T-helper 17 cell (primary cell): ENCODE measurements around the gene PDE3A. TPM values are rescaled to one million over a fixed set of nuclear protein-coding genes. Genes with fewer than 3 reads are reported as not detected.

Source experiments
- ATAC-seq: fragments of 150-1000 bp; cut with Tn5 transposase; 2 replicates; pipeline ENCODE4 v1.10.0; 2021; ENCODE audit warnings: mild to moderate bottlenecking, moderate library complexity
- DNase-seq, 3 donors: peaks; one replicate each; pipeline versions ENCODE4 v3.0.0 to v3.0.0-alpha.2; 2020 to 2021
- H3K9me3 ChIP-seq: one replicate; pipeline ENCODE4 v1.7.0; 2013; ENCODE audit warnings: low read length, mild to moderate bottlenecking; ENCODE audit not compliant: control insufficient read depth, poor library complexity, severe bottlenecking
- H3K27ac Mint-ChIP-seq: one replicate; pipeline ENCODE4 v1.8.0; 2022; ENCODE audit warnings: mild to moderate bottlenecking, moderate library complexity, mixed read lengths
- H3K27me3 Mint-ChIP-seq: one replicate; pipeline ENCODE4 v1.8.0; 2022; ENCODE audit warnings: mixed read lengths
- H3K36me3 Mint-ChIP-seq: one replicate; pipeline ENCODE4 v1.8.0; 2022; ENCODE audit warnings: low read depth, mixed read lengths
- H3K4me1 Mint-ChIP-seq: one replicate; pipeline ENCODE4 v1.8.0; 2022; ENCODE audit warnings: mild to moderate bottlenecking, mixed read lengths
- H3K4me3 Mint-ChIP-seq: one replicate; pipeline ENCODE4 v1.8.0; 2022; ENCODE audit warnings: mild to moderate bottlenecking, moderate library complexity, mixed read lengths
- total RNA-seq, 4 donors: library from RNA in 2 of 4; stranded (reverse) in 2 of 4; gene quantifications; one replicate each; pipeline ENCODE4 v1.2.3 and lab custom pipeline; 2022 to 2026

Gene PDE3A
- total RNA-seq, 2 donors from 2014 or later: 0.07 to 2.8 TPM

DNA sequence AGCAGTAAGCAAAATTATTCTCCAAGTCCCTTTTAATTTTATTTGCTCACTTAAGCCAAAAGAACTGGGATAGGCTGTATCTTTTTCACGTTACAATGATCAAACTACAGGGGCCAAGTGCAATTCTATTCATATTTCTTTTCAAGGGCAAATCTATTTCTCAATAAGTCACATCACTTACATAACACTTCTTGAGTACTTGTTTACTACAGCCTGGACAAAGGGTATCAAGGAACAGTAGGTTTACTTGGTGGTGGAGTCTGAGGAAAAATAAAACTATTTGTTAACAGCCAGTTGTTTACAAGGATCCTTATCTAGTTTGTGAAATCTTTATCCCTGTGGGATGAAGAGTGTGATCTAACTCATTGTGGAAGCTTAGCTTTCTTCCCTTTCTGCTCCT lies 72.1 kb downstream of the PDE3A start:
- no peak overlapping the region for H3K4me3 Mint-ChIP-seq
- ATAC-seq (no peak), DNase-seq (no peak)
- H3K27me3 Mint-ChIP-seq: peaks cover 6% of the 10 kb centered on the region
- no peak overlapping the region for H3K27ac Mint-ChIP-seq
- no peaks in the 10 kb centered on the region for H3K9me3 ChIP-seq
- no peaks in the 10 kb centered on the region for H3K4me1 Mint-ChIP-seq
- no peaks in the 10 kb centered on the region for H3K36me3 Mint-ChIP-seq

DNA sequence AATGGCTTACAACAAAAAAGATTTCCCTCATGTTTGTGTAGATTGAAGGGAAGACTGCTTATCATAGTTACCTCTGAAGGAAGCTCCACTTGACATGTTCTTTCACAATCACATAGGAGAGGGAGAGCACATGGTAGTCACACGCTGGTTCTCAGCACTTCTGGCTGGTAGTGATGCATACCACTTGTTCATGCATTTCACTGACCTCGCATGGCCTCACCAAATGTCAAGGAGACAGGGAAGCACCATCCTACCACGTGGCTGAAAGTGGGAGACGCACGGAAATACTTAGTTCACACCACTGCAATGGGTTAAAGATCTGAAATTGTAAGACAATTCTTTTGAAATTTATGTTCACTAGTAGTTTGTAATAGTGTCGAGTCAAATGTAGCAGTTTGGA lies 74.0 kb downstream of the PDE3A start:
- ATAC-seq (no peak), DNase-seq (no peak)
- no peaks in the 10 kb centered on the region for H3K27me3 Mint-ChIP-seq
- no peak overlapping the region for H3K4me3 Mint-ChIP-seq
- H3K4me1 Mint-ChIP-seq: no peaks in the 10 kb centered on the region
- no peaks in the 10 kb centered on the region for H3K9me3 ChIP-seq
- H3K36me3 Mint-ChIP-seq: no peaks in the 10 kb centered on the region
- H3K27ac Mint-ChIP-seq: no peak overlapping the region

DNA sequence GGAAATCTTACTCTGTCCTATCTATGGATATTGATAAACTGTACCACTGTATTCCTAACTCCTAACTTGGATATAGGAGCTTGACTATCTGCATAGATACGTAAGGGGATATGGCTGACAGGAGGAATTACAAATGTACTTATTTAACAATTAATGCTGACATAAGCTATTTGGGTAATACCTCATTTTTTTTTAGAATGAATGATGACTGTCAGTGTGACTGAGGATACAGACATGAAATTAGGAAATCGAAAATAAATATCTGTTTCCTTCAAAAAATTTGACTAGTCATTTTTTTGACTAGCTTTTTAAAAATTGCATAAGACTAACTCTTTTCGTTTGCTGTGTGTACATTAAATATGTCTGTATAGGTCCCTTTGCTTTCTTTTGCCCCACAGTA lies 74.9 kb downstream of the PDE3A start:
- no peaks in the 10 kb centered on the region for H3K9me3 ChIP-seq
- no peak for DNase-seq
- H3K4me1 Mint-ChIP-seq: no peaks in the 10 kb centered on the region
- H3K27ac Mint-ChIP-seq: no peak overlapping the region
- H3K27me3 Mint-ChIP-seq: no peaks in the 10 kb centered on the region
- no peak for ATAC-seq
- no peak overlapping the region for H3K4me3 Mint-ChIP-seq
- no peaks in the 10 kb centered on the region for H3K36me3 Mint-ChIP-seq

DNA sequence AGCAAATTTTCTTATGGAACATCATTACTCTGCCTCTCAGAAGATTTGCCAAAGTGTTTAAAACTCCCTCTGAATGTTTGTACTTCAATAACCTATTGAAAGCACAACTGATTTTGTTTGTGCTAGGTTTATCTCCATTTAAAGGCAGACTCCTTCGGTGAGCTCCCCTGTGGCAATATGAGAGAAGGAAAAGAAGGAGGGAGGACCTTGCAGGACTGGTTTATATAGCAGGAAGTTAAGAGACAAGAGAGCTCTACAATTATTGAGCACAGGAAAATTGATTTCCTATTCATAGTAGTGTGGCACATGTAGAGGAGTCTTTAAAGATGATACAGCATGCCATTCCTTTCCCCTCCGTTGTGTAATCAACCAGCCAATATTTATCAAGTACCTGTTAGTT lies 75.5 kb downstream of the PDE3A start:
- H3K4me1 Mint-ChIP-seq: no peaks in the 10 kb centered on the region
- H3K36me3 Mint-ChIP-seq: no peaks in the 10 kb centered on the region
- H3K9me3 ChIP-seq: no peaks in the 10 kb centered on the region
- no peak overlapping the region for H3K4me3 Mint-ChIP-seq
- no peak for ATAC-seq
- no peak overlapping the region for H3K27ac Mint-ChIP-seq
- DNase-seq: no peak
- no peaks in the 10 kb centered on the region for H3K27me3 Mint-ChIP-seq

DNA sequence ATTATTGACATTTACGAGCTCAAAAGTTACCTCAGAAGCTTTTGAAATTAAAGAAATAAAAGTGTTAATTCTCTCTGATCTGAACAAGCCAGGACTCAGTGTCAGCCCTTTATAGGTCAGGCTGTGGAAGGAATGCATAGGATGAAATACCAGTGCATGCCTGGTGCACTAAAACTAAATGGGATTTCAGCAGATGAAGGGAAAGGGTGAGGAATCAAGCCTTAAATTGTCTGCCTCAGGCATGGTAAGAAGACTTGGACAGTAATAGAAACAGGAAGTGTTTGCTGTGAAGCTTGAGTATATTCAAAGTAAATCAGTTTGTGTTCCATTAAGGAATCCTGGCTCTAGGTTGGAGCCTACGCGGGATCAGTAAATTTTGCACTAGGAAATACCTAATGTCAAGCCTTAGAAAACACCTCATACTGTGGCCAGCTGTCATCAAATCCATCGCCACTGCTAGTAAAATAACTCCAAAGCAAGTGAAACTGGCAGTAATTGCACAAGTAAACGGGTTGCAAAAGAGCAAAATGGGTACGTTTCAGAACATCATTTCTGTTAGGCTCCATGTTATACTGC lies 76.3 kb downstream of the PDE3A start:
- Mint-ChIP-seq H3K36me3 (no peaks in the 10 kb centered on the region), H3K27me3 (no peaks in the 10 kb centered on the region), H3K4me1 (no peaks in the 10 kb centered on the region), H3K27ac (no peak overlapping the region), H3K4me3 (no peak overlapping the region)
- ATAC-seq: no peak
- H3K9me3 ChIP-seq: no peaks in the 10 kb centered on the region
- DNase-seq: no peak

DNA sequence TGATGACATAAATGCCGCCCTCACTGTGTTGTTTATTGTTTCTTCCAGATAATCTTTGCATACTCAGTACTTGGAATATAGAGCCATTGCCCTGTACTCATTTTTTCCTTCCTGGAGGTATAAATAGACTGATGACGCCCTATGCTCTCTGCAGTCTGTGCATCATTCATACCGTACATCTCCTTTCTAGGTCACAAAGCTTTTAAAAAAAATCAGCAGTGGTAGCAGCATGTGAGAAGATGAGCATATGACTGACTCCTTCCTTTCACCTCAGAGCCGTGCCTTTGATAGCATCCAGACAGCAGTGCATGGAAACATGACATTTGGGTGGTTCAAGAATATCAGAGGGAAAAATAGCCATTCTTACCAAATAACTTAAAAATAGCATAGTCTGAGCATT lies 77.3 kb downstream of the PDE3A start:
- no peak overlapping the region for H3K4me3 Mint-ChIP-seq
- H3K9me3 ChIP-seq: no peaks in the 10 kb centered on the region
- no peak overlapping the region for H3K27ac Mint-ChIP-seq
- no peaks in the 10 kb centered on the region for H3K36me3 Mint-ChIP-seq
- no peaks in the 10 kb centered on the region for H3K4me1 Mint-ChIP-seq
- H3K27me3 Mint-ChIP-seq: no peaks in the 10 kb centered on the region
- no peak for DNase-seq
- ATAC-seq: no peak

DNA sequence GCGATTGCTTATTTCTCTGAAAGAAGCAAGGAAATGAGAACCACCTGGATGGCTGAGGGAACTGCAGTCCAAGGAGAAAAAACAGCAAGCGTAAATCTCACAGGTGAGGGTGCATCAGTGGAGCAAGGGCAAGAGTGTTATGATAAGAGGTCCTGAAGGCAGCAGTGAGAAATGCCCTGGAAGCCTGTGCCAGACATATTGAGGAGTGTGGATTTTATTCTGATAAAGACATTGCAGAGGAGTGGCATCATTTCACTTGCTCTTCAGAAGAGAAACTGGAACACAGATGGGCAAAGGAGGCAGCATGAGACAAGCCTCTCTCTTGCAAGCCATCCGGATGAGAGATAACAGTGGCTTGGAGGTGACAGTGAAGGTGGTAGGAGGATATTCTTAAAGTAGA lies 78.5 kb downstream of the PDE3A start:
- H3K9me3 ChIP-seq: no peaks in the 10 kb centered on the region
- DNase-seq: no peak
- Mint-ChIP-seq H3K4me1 (no peaks in the 10 kb centered on the region), H3K27ac (no peak overlapping the region), H3K36me3 (no peaks in the 10 kb centered on the region), H3K4me3 (no peak overlapping the region), H3K27me3 (no peaks in the 10 kb centered on the region)
- ATAC-seq: no peak

DNA sequence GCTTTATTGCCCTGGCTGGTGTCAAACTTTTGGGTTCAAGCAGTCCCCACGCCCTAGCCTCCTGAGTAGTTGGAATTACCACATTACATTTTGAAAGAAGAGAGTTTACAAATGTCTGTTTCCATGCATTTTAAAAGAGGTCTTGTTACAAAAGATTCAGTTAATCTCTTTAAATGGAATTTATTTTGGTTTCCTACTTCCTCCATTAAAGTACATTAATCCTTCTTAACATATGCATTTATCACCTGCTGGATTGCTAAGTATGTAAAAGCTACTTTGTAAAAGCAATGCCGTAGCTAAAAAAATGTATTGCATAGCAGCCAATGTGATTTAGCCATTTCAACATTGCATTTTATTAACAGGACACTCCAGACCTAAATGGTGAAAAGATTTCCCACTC lies 80.4 kb downstream of the PDE3A start:
- no peak overlapping the region for H3K27ac Mint-ChIP-seq
- no peaks in the 10 kb centered on the region for H3K36me3 Mint-ChIP-seq
- DNase-seq: no peak
- no peaks in the 10 kb centered on the region for H3K4me1 Mint-ChIP-seq
- no peaks in the 10 kb centered on the region for H3K27me3 Mint-ChIP-seq
- H3K9me3 ChIP-seq: no peaks in the 10 kb centered on the region
- ATAC-seq: no peak
- no peak overlapping the region for H3K4me3 Mint-ChIP-seq

DNA sequence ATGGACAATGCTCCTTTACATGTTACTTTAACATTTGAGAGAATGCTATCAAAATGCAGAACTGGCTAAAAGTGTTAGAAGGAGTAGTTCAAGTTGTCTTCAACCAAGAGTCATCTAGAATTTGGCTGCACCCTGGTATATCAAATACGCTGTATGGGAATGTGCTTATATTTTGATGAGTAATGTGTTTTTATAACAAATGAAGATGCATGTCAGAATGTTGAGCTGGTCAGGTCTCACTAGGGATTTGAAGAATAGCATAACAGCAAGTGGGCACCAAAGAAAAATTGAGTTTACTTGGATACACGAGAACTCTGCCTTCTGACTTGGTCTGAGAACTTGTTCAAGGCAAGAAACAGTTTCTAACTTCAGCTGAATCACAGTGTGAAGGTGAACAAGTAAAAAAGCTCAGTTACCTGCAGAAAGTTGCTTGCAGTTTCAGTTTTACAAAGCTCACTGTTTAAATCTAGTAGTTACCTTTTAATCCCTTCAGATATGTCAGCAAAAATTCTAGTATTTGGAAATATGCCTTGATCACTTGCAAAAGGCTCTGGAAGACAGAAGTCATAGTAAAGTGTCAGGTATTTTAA lies 82.3 kb downstream of the PDE3A start:
- Mint-ChIP-seq H3K36me3 (no peaks in the 10 kb centered on the region), H3K4me1 (no peaks in the 10 kb centered on the region), H3K4me3 (no peak overlapping the region), H3K27me3 (peaks cover 5% of the 10 kb centered on the region), H3K27ac (no peak overlapping the region)
- ATAC-seq: no peak
- DNase-seq: no peak
- no peaks in the 10 kb centered on the region for H3K9me3 ChIP-seq

DNA sequence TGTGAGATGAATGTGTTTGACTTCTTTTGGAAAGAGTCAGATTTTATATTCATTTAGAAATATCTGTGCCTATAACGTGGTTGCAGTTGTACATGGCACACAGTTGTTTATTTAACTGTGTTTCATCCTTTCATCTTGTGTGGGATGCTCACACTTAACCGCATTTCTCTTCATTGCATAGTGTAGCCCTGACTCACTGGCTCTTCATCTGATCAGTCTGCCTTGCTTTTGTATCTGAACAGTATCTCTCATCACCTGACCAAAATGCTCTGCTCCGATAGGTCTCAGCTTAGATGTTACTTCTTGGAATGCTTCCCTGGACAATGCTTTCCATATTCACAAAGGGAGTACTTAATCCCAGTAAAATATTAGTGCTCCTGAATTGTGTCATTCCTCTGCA lies 83.4 kb downstream of the PDE3A start:
- Mint-ChIP-seq H3K4me1 (no peaks in the 10 kb centered on the region), H3K4me3 (no peak overlapping the region), H3K36me3 (no peaks in the 10 kb centered on the region), H3K27ac (no peak overlapping the region), H3K27me3 (peaks cover 5% of the 10 kb centered on the region)
- ATAC-seq (no peak), DNase-seq (no peak)
- no peaks in the 10 kb centered on the region for H3K9me3 ChIP-seq

DNA sequence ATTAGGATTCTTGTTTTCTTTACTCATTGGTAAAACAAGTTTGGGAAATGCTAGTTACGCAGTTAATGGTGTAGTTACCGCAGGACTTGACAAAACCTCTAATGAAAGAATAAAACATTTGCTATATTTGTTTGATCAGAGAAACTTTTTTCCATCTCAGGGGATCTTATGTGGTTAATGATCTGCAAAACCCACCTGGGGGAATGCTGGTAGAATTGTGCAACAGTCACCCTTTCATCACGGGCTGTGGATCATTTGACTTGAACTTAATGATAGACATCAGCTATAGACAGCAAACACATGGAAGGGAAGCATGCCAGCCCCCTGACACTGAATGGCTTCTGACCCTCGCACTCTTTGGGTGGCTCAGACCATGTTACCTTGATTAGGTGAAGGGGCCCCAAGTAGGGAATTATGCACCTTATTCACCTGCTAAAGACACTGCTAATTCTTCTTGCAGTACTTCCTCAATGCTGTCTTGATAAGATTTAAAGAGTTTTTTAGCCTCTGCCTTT lies 84.2 kb downstream of the PDE3A start:
- no peak for ATAC-seq
- Mint-ChIP-seq H3K27me3 (peaks cover 5% of the 10 kb centered on the region), H3K27ac (no peak overlapping the region), H3K36me3 (no peaks in the 10 kb centered on the region), H3K4me3 (no peak overlapping the region), H3K4me1 (no peaks in the 10 kb centered on the region)
- H3K9me3 ChIP-seq: no peaks in the 10 kb centered on the region
- DNase-seq: no peak

DNA sequence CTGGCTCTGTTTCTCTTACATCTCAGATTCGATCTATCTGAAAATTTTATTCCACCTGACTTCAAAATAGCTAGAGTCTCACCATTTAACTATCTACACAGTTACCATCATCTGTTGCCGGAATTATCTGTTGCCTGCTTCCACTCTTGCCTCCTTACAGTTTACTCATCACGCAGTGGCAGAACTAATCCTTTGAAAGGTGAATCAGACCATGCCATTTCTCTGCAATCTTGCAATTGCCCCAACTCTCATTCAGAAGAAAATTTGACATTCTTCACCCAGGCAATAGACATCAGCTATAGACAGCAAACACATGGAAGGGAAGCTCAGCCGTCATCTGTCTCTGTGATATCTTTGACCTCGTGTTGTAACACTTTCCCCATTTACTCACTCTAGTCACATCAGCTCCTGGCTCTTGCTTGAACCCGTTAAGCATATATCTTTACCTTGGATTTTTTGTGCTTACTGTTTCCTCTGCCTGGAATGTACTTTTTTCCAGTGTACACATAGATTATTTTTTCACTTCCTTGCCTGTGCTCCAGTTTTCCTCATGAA lies 85.5 kb downstream of the PDE3A start:
- no peak overlapping the region for H3K27ac Mint-ChIP-seq
- H3K4me3 Mint-ChIP-seq: no peak overlapping the region
- no peak for DNase-seq
- no peak for ATAC-seq
- H3K4me1 Mint-ChIP-seq: no peaks in the 10 kb centered on the region
- H3K36me3 Mint-ChIP-seq: no peaks in the 10 kb centered on the region
- no peaks in the 10 kb centered on the region for H3K9me3 ChIP-seq
- H3K27me3 Mint-ChIP-seq: peaks cover 5% of the 10 kb centered on the region

DNA sequence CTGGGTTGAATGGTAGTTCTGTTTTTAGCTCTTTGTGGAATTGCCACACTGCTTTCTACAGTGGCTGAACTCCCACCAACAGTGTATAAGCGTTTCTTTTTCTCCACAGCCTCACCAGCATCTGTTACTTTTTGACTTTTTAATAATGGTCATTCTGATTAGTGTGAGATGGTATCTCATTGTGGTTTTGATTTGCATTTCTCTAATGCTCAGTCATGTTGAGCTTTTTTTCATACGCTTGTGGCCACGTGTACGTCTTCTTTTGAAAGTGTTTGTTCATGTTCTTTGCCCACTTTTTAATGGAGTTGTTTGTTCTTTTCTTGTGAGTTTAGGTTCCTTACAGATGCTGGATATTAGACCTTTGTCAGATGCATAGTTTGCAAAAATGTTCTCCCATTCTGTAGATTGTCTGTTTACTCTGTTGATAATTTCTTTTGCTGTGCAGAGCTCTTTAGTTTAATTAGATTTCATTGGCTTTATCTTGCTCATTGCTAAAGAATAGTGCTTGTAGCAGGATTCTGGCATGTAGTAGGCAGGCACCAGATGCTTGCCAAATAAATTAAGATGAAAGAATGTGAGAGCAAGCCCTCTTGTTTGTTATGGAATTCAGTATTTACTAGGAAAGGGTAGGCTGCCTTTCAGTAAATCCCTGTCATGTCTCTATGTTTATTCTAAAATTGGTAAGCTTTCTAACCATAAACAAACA lies 86.8 kb downstream of the PDE3A start:
- H3K9me3 ChIP-seq: no peaks in the 10 kb centered on the region
- peaks cover 5% of the 10 kb centered on the region for H3K27me3 Mint-ChIP-seq
- ATAC-seq: no peak
- H3K4me3 Mint-ChIP-seq: no peak overlapping the region
- H3K4me1 Mint-ChIP-seq: no peaks in the 10 kb centered on the region
- DNase-seq: no peak
- no peak overlapping the region for H3K27ac Mint-ChIP-seq
- no peaks in the 10 kb centered on the region for H3K36me3 Mint-ChIP-seq
